WTC11 (cell line): ENCODE data around the gene RGS7. TPM values are rescaled to one million over a fixed set of nuclear protein-coding genes. Genes with fewer than 3 reads are reported as not detected.
"Not testable (repeated sequence)": the region's sequence is repeated elsewhere in the genome, so short reads cannot be mapped to it uniquely, and the experiment has no call there.

Experiments
- ATAC-seq: fragments of 200-7000 bp; cut with Tn5 transposase; 2 replicates; pipeline ENCODE4 v1.10.0; 2021; ENCODE audit warnings: mild to moderate bottlenecking, moderate library complexity
- CTCF ChIA-PET: fragments of 300-600 bp; sonication (Branson Sonifier 250); formaldehyde crosslinking; loops from one replicate; lab custom pipeline; 2021; ENCODE audit warnings: antibody characterized with exemption; lab: Charles Lee
- POLR2A ChIA-PET: fragments of 350-600 bp; sonication (Branson Sonifier 250); formaldehyde crosslinking; loops from one replicate; lab custom pipeline; 2021; ENCODE audit warnings: antibody characterized with exemption; lab: Charles Lee
- DNase-seq: peaks from one replicate; pipeline ENCODE4 v3.0.0; 2021; ENCODE audit warnings: low spot score
- H3K27ac Mint-ChIP-seq: 2 replicates; pipeline ENCODE4 v1.8.0; 2021; ENCODE audit warnings: mixed read lengths
- H3K27me3 Mint-ChIP-seq: 2 replicates; pipeline ENCODE4 v1.8.0; 2021; ENCODE audit warnings: low read depth, mild to moderate bottlenecking, moderate library complexity, mixed read lengths
- H3K36me3 Mint-ChIP-seq: 2 replicates; pipeline ENCODE4 v1.8.0; 2021; ENCODE audit warnings: mixed read lengths
- H3K4me1 Mint-ChIP-seq: 2 replicates; pipeline ENCODE4 v1.8.0; 2022; ENCODE audit warnings: mixed read lengths
- H3K4me3 Mint-ChIP-seq: 2 replicates; pipeline ENCODE4 v1.8.0; 2021; ENCODE audit warnings: mild to moderate bottlenecking, moderate library complexity, mixed read lengths
- H3K9me3 Mint-ChIP-seq: 2 replicates; pipeline ENCODE4 v1.8.0; 2021; ENCODE audit warnings: mixed read lengths
- ATF1 ChIP-seq: sonication (generic); formaldehyde crosslinking; IDR thresholded peaks from 2 replicates; pipeline ENCODE4 v1.8.1; 2023; ENCODE audit warnings: mild to moderate bottlenecking, moderate library complexity, missing genetic modification reagents
- CBFB ChIP-seq: sonication (generic); formaldehyde crosslinking; IDR thresholded peaks from 2 replicates; pipeline ENCODE4 v1.8.1; 2022; ENCODE audit warnings: mild to moderate bottlenecking, low read depth, missing genetic modification reagents
- GTF2I ChIP-seq: fragments of 250-450 bp; sonication (Bioruptor Pico); conservative IDR thresholded peaks from 2 replicates; pipeline ENCODE4 v1.4.0; 2021; ENCODE audit warnings: mild to moderate bottlenecking
- KAT7 ChIP-seq: sonication (generic); formaldehyde crosslinking; IDR thresholded peaks from 2 replicates; pipeline ENCODE4 v1.8.1; 2023; ENCODE audit warnings: missing genetic modification reagents, mild to moderate bottlenecking, borderline replicate concordance
- NFATC4 ChIP-seq: fragments of 250-450 bp; sonication (Bioruptor Pico); IDR thresholded peaks from 2 replicates; pipeline ENCODE4 v1.9.0; 2021; ENCODE audit warnings: mild to moderate bottlenecking
- NFE2L1 ChIP-seq: sonication (generic); formaldehyde crosslinking; IDR thresholded peaks from 2 replicates; pipeline ENCODE4 v1.8.1; 2023; ENCODE audit warnings: missing genetic modification reagents
- NFYB ChIP-seq: sonication (generic); formaldehyde crosslinking; conservative IDR thresholded peaks from 2 replicates; pipeline ENCODE4 v1.8.0; 2022; ENCODE audit warnings: low read depth, missing genetic modification reagents
- RELA ChIP-seq: sonication (generic); formaldehyde crosslinking; IDR thresholded peaks from 2 replicates; pipeline ENCODE4 v1.8.1; 2022; ENCODE audit warnings: missing genetic modification reagents, mild to moderate bottlenecking, borderline replicate concordance
- SMAD4 ChIP-seq: sonication (generic); formaldehyde crosslinking; IDR thresholded peaks from 2 replicates; pipeline ENCODE4 v1.8.0; 2022; ENCODE audit warnings: mild to moderate bottlenecking, missing genetic modification reagents
- TCF7 ChIP-seq: sonication (generic); formaldehyde crosslinking; IDR thresholded peaks from 2 replicates; pipeline ENCODE4 v1.8.0; 2022; ENCODE audit warnings: mild to moderate bottlenecking, low read depth, missing genetic modification reagents, moderate library complexity
- TP53 ChIP-seq: sonication (generic); formaldehyde crosslinking; IDR thresholded peaks from 2 replicates; pipeline ENCODE4 v1.8.1; 2023; ENCODE audit warnings: mild to moderate bottlenecking, missing genetic modification reagents
- ZNF317 ChIP-seq: sonication (generic); formaldehyde crosslinking; IDR thresholded peaks from 2 replicates; pipeline ENCODE4 v1.8.1; 2023; ENCODE audit warnings: low read depth, mild to moderate bottlenecking, moderate library complexity, missing genetic modification reagents, borderline replicate concordance
- ZNF396 ChIP-seq: fragments of 250-450 bp; sonication (Bioruptor Pico); IDR thresholded peaks from 2 replicates; pipeline ENCODE4 v1.8.0; 2021; ENCODE audit warnings: mild to moderate bottlenecking, moderate library complexity, borderline replicate concordance
- ZNF423 ChIP-seq: fragments of 250-450 bp; sonication (Bioruptor Pico); IDR thresholded peaks from 2 replicates; pipeline ENCODE4 v2.1.2; 2022; ENCODE audit warnings: mild to moderate bottlenecking, moderate library complexity
- total RNA-seq: library from RNA; stranded (reverse); gene quantifications from 3 replicates; pipeline ENCODE4 v1.2.3, GENCODE V29; 2021
- TF ChIP-seq, protein P1 (sequence below): fragments of 200-600 bp; IDR thresholded peaks from 2 replicates; pipeline ENCODE4 v1.8.0; 2022; ENCODE audit warnings: antibody characterized with exemption
- TF ChIP-seq, protein P2 (sequence below): fragments of 250-450 bp; sonication (Bioruptor Pico); IDR thresholded peaks from 2 replicates; pipeline ENCODE4 v1.8.0; 2021; ENCODE audit warnings: mild to moderate bottlenecking
- TF ChIP-seq, protein P3 (sequence below): fragments of 250-450 bp; sonication (Bioruptor Pico); IDR thresholded peaks from 2 replicates; pipeline ENCODE4 v2.1.2; 2022; ENCODE audit warnings: mild to moderate bottlenecking, moderate library complexity
- TF ChIP-seq, protein P4 (sequence below): sonication (generic); formaldehyde crosslinking; IDR thresholded peaks from 2 replicates; pipeline ENCODE4 v1.8.0; 2023; ENCODE audit warnings: mild to moderate bottlenecking, missing genetic modification reagents
- TF ChIP-seq, protein P5 (sequence below): sonication (generic); formaldehyde crosslinking; IDR thresholded peaks from 2 replicates; pipeline ENCODE4 v1.8.0; 2022; ENCODE audit warnings: missing genetic modification reagents
- TF ChIP-seq, protein P6 (sequence below): sonication (generic); formaldehyde crosslinking; IDR thresholded peaks from 2 replicates; pipeline ENCODE4 v1.8.1; 2022; ENCODE audit warnings: mild to moderate bottlenecking, moderate library complexity, missing genetic modification reagents

The RGS7 gene
- total RNA-seq, 1 experiment from 2014 or later = 1.2 TPM

DNA sequence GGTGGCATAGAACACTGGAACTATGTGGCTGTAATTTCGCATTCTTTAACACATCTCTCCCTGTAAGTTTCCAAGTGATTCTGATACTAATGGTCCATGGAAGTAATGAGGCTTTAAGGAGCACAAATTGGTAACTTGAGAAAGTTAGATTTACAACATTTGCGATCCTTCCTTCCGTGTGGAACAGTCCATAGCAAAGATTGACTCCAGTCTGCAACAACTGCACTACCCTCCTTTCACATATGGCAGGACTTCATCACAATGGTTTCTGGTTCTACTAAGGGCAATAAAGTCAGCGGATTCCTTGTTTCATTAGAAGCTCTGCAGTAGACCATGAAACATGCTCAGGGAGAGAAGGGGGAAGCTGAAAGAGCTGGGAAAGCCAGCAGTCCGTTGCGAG, 261.2 kb downstream of the RGS7 start:
- H3K27me3 Mint-ChIP-seq = no peaks in the 10 kb centered on the region
- POLR2A ChIA-PET = no interaction called here
- CTCF ChIA-PET = interaction anchor here (1.8 kb wide), 1 partner anchor 105 kb away, joined by 8 read pairs; no protein-coding TSS in a partner anchor
- H3K4me1 Mint-ChIP-seq = peaks cover 16% of the 10 kb centered on the region
- no peaks in the 10 kb centered on the region for H3K36me3 Mint-ChIP-seq
- no peaks in the 10 kb centered on the region for H3K9me3 Mint-ChIP-seq
- ATAC-seq = no peak
- H3K4me3 Mint-ChIP-seq = no peak overlapping the region
- no peak overlapping the region for H3K27ac Mint-ChIP-seq
- no peak for DNase-seq
- TF ChIP-seq GTF2I (no peak), TCF7 (no peak), ATF1 (CRISPR knock-in tag) (no peak), NFE2L1 (CRISPR knock-in tag) (no peak), TP53 (CRISPR knock-in tag) (no peak), CBFB (CRISPR knock-in tag) (no peak), ZNF396 (CRISPR knock-in tag) (no peak), SMAD4 (no peak), ZNF423 (CRISPR knock-in tag) (no peak), KAT7 (CRISPR knock-in tag) (no peak)
- TF ChIP-seq, protein P1, sequence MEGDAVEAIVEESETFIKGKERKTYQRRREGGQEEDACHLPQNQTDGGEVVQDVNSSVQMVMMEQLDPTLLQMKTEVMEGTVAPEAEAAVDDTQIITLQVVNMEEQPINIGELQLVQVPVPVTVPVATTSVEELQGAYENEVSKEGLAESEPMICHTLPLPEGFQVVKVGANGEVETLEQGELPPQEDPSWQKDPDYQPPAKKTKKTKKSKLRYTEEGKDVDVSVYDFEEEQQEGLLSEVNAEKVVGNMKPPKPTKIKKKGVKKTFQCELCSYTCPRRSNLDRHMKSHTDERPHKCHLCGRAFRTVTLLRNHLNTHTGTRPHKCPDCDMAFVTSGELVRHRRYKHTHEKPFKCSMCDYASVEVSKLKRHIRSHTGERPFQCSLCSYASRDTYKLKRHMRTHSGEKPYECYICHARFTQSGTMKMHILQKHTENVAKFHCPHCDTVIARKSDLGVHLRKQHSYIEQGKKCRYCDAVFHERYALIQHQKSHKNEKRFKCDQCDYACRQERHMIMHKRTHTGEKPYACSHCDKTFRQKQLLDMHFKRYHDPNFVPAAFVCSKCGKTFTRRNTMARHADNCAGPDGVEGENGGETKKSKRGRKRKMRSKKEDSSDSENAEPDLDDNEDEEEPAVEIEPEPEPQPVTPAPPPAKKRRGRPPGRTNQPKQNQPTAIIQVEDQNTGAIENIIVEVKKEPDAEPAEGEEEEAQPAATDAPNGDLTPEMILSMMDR = no peak
- TF ChIP-seq, protein P2, sequence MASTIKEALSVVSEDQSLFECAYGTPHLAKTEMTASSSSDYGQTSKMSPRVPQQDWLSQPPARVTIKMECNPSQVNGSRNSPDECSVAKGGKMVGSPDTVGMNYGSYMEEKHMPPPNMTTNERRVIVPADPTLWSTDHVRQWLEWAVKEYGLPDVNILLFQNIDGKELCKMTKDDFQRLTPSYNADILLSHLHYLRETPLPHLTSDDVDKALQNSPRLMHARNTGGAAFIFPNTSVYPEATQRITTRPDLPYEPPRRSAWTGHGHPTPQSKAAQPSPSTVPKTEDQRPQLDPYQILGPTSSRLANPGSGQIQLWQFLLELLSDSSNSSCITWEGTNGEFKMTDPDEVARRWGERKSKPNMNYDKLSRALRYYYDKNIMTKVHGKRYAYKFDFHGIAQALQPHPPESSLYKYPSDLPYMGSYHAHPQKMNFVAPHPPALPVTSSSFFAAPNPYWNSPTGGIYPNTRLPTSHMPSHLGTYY (CRISPR knock-in tag) = no peak
- TF ChIP-seq, protein P3, sequence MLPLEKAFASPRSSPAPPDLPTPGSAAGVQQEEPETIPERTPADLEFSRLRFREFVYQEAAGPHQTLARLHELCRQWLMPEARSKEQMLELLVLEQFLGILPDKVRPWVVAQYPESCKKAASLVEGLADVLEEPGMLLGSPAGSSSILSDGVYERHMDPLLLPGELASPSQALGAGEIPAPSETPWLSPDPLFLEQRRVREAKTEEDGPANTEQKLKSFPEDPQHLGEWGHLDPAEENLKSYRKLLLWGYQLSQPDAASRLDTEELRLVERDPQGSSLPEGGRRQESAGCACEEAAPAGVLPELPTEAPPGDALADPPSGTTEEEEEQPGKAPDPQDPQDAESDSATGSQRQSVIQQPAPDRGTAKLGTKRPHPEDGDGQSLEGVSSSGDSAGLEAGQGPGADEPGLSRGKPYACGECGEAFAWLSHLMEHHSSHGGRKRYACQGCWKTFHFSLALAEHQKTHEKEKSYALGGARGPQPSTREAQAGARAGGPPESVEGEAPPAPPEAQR = no peak
- TF ChIP-seq, protein P4, sequence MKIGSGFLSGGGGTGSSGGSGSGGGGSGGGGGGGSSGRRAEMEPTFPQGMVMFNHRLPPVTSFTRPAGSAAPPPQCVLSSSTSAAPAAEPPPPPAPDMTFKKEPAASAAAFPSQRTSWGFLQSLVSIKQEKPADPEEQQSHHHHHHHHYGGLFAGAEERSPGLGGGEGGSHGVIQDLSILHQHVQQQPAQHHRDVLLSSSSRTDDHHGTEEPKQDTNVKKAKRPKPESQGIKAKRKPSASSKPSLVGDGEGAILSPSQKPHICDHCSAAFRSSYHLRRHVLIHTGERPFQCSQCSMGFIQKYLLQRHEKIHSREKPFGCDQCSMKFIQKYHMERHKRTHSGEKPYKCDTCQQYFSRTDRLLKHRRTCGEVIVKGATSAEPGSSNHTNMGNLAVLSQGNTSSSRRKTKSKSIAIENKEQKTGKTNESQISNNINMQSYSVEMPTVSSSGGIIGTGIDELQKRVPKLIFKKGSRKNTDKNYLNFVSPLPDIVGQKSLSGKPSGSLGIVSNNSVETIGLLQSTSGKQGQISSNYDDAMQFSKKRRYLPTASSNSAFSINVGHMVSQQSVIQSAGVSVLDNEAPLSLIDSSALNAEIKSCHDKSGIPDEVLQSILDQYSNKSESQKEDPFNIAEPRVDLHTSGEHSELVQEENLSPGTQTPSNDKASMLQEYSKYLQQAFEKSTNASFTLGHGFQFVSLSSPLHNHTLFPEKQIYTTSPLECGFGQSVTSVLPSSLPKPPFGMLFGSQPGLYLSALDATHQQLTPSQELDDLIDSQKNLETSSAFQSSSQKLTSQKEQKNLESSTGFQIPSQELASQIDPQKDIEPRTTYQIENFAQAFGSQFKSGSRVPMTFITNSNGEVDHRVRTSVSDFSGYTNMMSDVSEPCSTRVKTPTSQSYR (CRISPR knock-in tag) = no peak

DNA sequence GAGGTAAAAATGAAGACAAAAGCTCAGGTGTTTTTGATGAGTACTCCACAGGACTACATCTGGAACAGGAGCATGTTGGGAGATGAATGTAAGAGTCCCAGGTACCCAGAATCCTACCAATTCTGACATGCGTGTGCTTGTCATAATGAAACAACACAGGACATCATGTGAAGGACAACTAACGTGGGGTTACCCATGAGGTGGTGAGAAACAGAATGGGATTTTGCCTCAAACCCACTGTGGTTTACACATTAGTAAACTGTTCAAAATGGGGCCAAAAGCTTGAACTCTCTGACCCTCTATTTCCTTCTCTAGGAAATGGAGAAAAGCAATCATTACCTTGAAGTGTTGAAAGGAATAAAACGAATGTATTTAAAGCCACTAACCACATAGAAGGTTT, 266.2 kb downstream of the RGS7 start:
- POLR2A ChIA-PET = no interaction called here
- no peak for ATAC-seq

DNA sequence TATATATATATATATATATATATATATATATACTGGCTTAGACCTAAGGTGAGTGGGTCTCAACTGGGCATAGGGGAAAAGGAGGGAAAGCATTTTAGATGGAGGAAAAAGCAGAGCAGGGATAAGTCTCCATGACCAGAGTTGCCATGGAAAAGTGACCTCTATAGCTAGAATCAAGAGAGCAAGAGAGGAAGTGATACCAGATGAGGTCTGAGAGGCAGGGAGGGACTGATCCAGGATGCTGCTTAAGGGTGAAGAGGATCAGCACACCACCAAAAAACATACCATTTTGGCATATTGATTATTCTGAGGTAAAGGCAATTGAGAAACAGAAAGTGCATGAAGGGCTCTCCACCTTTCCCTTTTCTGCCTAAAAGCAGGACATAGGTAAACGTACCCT, 267.9 kb downstream of the RGS7 start:
- DNase-seq, H3K27me3 Mint-ChIP-seq, H3K27ac Mint-ChIP-seq, POLR2A ChIA-PET, H3K36me3 Mint-ChIP-seq, H3K4me3 Mint-ChIP-seq, H3K4me1 Mint-ChIP-seq, ATAC-seq, H3K9me3 Mint-ChIP-seq: not testable (repeated sequence)
- CTCF ChIA-PET = interaction anchor here (0.6 kb wide), 1 partner anchor 551 kb away, joined by 5 read pairs; no protein-coding TSS in a partner anchor

More for the DNA sequence above, 266.2 kb downstream of the RGS7 start:
- CTCF ChIA-PET = no interaction called here
- H3K4me1 Mint-ChIP-seq = peaks cover 4% of the 10 kb centered on the region
- H3K36me3 Mint-ChIP-seq = no peaks in the 10 kb centered on the region
- no peak overlapping the region for H3K27ac Mint-ChIP-seq
- TF ChIP-seq KAT7 (CRISPR knock-in tag) (no peak), RELA (CRISPR knock-in tag) (no peak), NFATC4 (CRISPR knock-in tag) (no peak), ZNF317 (CRISPR knock-in tag) (no peak), NFYB (CRISPR knock-in tag) (no peak)
- TF ChIP-seq, protein P5, sequence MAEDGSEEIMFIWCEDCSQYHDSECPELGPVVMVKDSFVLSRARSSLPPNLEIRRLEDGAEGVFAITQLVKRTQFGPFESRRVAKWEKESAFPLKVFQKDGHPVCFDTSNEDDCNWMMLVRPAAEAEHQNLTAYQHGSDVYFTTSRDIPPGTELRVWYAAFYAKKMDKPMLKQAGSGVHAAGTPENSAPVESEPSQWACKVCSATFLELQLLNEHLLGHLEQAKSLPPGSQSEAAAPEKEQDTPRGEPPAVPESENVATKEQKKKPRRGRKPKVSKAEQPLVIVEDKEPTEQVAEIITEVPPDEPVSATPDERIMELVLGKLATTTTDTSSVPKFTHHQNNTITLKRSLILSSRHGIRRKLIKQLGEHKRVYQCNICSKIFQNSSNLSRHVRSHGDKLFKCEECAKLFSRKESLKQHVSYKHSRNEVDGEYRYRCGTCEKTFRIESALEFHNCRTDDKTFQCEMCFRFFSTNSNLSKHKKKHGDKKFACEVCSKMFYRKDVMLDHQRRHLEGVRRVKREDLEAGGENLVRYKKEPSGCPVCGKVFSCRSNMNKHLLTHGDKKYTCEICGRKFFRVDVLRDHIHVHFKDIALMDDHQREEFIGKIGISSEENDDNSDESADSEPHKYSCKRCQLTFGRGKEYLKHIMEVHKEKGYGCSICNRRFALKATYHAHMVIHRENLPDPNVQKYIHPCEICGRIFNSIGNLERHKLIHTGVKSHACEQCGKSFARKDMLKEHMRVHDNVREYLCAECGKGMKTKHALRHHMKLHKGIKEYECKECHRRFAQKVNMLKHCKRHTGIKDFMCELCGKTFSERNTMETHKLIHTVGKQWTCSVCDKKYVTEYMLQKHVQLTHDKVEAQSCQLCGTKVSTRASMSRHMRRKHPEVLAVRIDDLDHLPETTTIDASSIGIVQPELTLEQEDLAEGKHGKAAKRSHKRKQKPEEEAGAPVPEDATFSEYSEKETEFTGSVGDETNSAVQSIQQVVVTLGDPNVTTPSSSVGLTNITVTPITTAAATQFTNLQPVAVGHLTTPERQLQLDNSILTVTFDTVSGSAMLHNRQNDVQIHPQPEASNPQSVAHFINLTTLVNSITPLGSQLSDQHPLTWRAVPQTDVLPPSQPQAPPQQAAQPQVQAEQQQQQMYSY (CRISPR knock-in tag) = no peak
- TF ChIP-seq, protein P6, sequence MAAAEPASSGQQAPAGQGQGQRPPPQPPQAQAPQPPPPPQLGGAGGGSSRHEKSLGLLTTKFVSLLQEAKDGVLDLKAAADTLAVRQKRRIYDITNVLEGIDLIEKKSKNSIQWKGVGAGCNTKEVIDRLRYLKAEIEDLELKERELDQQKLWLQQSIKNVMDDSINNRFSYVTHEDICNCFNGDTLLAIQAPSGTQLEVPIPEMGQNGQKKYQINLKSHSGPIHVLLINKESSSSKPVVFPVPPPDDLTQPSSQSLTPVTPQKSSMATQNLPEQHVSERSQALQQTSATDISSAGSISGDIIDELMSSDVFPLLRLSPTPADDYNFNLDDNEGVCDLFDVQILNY (CRISPR knock-in tag) = no peak
- DNase-seq = no peak
- H3K9me3 Mint-ChIP-seq = no peaks in the 10 kb centered on the region; the same call in 1 of the 2 replicates
- no peak overlapping the region for H3K4me3 Mint-ChIP-seq
- no peaks in the 10 kb centered on the region for H3K27me3 Mint-ChIP-seq
